Uterus (tissue), 2 donors: ENCODE measurements around the gene SOHLH1.

Experiments
- CTCF ChIP-seq, 4 experiments: fragments of 200-600 bp in 2 of 4; fragments of 450-650 bp in 2 of 4; sonication (generic) in 2 of 4; IDR thresholded peaks; one replicate each; pipeline ENCODE4 v1.5.1; 2016 to 2019; ENCODE audit warnings: antibody characterized with exemption in 4 of 4, mild to moderate bottlenecking in 2 of 4, moderate library complexity in 1 of 4
- POLR2A ChIP-seq, 2 donors: fragments of 450-650 bp; IDR thresholded peaks; one replicate each; pipeline ENCODE4 v1.6.1; 2016; ENCODE audit warnings: antibody characterized with exemption in 2 of 2, mild to moderate bottlenecking in 1 of 2, moderate library complexity in 1 of 2

GRCh38 chr9:135707252-135708138 lies 8.2 kb upstream of the SOHLH1 start:
- TF ChIP-seq CTCF (IDR thresholded peaks at IDR 0.05) (no peak), POLR2A (IDR thresholded peaks at IDR 0.05) (no peak)
